Fibroblast of mammary gland (primary cell): ENCODE data around the gene WNT9B.

ENCODE experiments used
- DNase-seq: peaks from one replicate; pipeline ENCODE4 v3.0.0-alpha.2; 2010; ENCODE audit warnings: low read depth
- H3K4me3 ChIP-seq: 2 replicates; pipeline ENCODE4 v1.5.1; 2011; ENCODE audit warnings: low read depth, mild to moderate bottlenecking, low read length, moderate library complexity; ENCODE audit not compliant: control insufficient read depth
- TF ChIP-seq, protein P1 (sequence below): conservative IDR thresholded peaks from 2 replicates; pipeline ENCODE4 v1.5.1; 2011; ENCODE audit warnings: low read depth, low read length, inconsistent platforms; ENCODE audit not compliant: control insufficient read depth, insufficient read depth

WNT9B gene

GRCh38 chr17:46811978-46812583, 39.3 kb upstream of the WNT9B start:
- DNase-seq: peak; percentile 60
- TF ChIP-seq, protein P1, sequence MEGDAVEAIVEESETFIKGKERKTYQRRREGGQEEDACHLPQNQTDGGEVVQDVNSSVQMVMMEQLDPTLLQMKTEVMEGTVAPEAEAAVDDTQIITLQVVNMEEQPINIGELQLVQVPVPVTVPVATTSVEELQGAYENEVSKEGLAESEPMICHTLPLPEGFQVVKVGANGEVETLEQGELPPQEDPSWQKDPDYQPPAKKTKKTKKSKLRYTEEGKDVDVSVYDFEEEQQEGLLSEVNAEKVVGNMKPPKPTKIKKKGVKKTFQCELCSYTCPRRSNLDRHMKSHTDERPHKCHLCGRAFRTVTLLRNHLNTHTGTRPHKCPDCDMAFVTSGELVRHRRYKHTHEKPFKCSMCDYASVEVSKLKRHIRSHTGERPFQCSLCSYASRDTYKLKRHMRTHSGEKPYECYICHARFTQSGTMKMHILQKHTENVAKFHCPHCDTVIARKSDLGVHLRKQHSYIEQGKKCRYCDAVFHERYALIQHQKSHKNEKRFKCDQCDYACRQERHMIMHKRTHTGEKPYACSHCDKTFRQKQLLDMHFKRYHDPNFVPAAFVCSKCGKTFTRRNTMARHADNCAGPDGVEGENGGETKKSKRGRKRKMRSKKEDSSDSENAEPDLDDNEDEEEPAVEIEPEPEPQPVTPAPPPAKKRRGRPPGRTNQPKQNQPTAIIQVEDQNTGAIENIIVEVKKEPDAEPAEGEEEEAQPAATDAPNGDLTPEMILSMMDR: no peak
- no peak overlapping the region for H3K4me3 ChIP-seq

- no peak overlapping the region for H3K4me3 ChIP-seq
- TF ChIP-seq, protein P1: no peak
- DNase-seq: no peak
Measured at GRCh38 chr17:46812624-46813318, 38.6 kb upstream of the WNT9B start.

GRCh38 chr17:46813920-46814319, 37.5 kb upstream of the WNT9B start:
- TF ChIP-seq, protein P1: no peak
- no peak overlapping the region for H3K4me3 ChIP-seq
- DNase-seq: no peak

- TF ChIP-seq, protein P1: no peak
- no peak overlapping the region for H3K4me3 ChIP-seq
- no peak for DNase-seq
Measured at GRCh38 chr17:46814446-46814845, 36.9 kb upstream of the WNT9B start.

GRCh38 chr17:46815474-46816353, 35.7 kb upstream of the WNT9B start:
- no peak overlapping the region for H3K4me3 ChIP-seq
- TF ChIP-seq, protein P1: no peak
- DNase-seq: no peak

DNA sequence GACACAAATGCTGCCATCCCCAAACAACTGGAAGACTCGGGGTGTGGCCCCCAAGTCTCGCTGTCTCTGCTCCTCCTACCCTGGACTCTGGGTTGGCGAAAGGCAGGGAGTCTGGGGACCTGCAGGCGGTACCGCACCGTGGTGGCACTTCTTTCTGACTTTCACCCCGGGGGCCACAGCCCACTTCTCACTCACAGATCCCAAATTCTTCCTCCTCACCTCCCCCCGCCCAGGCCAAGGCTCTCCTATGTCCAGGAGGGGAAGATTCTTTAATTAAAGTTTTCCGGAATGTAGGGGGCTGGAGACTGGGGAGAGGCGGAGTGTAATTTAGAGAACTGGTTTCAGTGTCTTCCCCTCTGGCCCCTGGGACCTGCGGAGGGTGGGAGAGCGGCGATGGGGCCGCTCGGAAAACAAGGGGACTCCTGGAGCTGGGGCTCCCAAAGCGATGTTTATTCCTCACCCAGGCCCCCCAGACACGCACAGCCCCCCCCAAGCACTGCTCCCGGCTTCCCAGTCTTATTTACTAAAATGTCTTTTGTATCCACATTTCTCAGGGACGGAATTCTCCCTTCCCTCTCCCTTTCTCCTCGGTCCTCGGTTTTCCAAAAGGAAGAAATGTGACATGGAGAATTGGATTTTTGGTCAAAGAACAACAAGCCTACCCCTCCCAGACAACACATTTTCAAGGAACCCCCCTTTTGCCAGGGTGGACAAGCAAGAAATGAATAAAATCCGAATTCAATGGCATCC, 34.1 kb upstream of the WNT9B start:
- no peak for DNase-seq
- TF ChIP-seq, protein P1: no peak
- H3K4me3 ChIP-seq: no peak overlapping the region
